A549 treated with AZD9567 at 1 μM for 4 hours (cell line): ENCODE results near the gene PRH1. TPM values are rescaled to one million over a fixed set of nuclear protein-coding genes. Genes with fewer than 3 reads are reported as not detected.

Experiments used
- total RNA-seq: library from RNA; stranded (reverse); fragments of 200-300 nt; extraction: Qiagen RNA extraction; gene quantifications from 5 replicates; pipeline ENCODE4 v1.2.3, GENCODE V29; 2022; ENCODE audit not compliant: insufficient read depth

Gene PRH1
- 1.0 to 3.7 TPM (median 3.0 TPM) in 4 of 5 replicates, not detected in the other for total RNA-seq

DNA sequence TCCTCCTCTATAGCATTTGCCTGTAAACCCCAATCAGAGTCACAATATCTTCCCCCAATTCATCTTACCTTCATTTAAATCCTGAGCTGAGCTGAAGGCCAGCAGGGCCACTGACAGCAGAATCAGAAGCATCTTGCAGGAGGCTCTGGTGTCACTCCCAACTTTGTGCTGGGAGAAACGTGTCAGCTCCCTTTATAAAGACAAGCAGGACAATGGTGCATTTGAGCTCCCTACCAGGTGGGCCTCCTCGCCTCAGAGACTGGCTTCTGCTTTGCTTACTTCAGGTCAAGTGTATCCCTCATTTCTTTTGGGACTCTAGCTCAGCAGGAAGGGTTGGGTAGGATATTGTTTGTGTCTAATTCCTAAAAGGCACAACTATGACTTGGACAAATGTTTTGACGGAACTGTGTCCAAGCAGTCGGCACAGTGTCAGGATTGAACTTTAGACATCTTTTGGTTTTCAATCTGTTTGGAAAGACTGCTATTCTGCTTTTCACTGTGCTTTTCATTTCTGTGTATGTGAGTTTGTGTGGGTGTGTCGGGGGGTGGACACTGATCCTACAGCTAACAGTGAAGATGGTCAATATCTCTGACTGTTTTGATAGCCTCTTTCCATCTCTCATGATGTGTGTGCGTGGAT lies at the start of gene PRH1:
TSS of gene PRH1 (minus strand) at position 170 of the 640 bp plus-strand sequence. CDS start at position 132, 38 bp downstream.

GRCh38 chr12:10928746-10929286 lies 44.8 kb upstream of the PRH1 start, which contains the start of gene PRH2:
Gene PRH2 (plus strand): TSS chr12:10929236. CDS start chr12:10929274, 38 bp downstream.

GRCh38 chr12:10909462-10909861 lies 25.4 kb upstream of the PRH1 start, which contains the start of gene TAS2R13:
Gene TAS2R13 (minus strand): TSS chr12:10909562. CDS start chr12:10909298, 264 bp downstream.

DNA sequence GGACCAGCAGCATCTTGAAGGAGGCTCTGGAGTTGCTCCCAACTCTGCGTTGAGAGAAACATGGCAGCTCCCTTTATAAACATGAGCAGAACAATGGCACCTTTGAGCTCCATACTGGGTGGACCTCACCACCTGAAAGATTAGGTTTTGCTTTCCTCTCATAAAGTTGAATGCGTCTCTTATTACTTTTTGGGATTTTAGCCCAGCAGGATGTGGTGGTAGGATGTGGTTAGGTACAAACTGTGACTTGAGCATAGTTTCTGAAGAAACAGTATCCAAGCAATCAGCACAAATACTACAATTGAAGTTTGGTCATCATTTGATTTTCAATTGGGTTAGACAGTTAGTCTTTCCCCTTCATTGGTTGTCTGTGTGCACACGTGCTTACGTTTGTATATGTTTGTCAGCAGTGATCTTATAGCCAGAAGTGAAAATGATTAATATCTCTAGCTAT lies 34.6 kb downstream of the PRH1 start, which contains the start of gene PRR4:
TSS of gene PRR4 (minus strand) at position 51 of the 454 bp plus-strand sequence. CDS start at position 13, 38 bp downstream.

Other genes with a start within 250 kb of the PRH1 start
- gene STYK1, start 210.2 kb downstream of the PRH1 start, total RNA-seq: 0.15 to 0.30 TPM (median 0.21 TPM) in 4 of 5 replicates, not detected in the other
- 246 to 298 TPM (median 264 TPM) in 5 replicates for gene YBX3, start 160.9 kb downstream of the PRH1 start, total RNA-seq
- gene TAS2R7, start 81.6 kb downstream of the PRH1 start, total RNA-seq: not detected in 5 replicates
- gene TAS2R8, start 77.0 kb downstream of the PRH1 start, total RNA-seq: not detected in 5 replicates
- not detected in 5 replicates for gene TAS2R9, start 74.1 kb downstream of the PRH1 start, total RNA-seq
- gene TAS2R10, start 57.9 kb downstream of the PRH1 start, total RNA-seq: 0.08 to 0.15 TPM (median 0.08 TPM) in 3 of 5 replicates, not detected in the others
- 3.1 to 3.6 TPM (median 3.4 TPM) in 4 of 5 replicates, not detected in the other for gene PRR4, start 34.8 kb downstream of the PRH1 start, total RNA-seq
- not detected in 5 replicates for gene TAS2R13, start 25.3 kb upstream of the PRH1 start, total RNA-seq
- 0.16 to 0.42 TPM in 2 of 5 replicates, not detected in the others for gene PRH2, start 45.0 kb upstream of the PRH1 start, total RNA-seq
- 0.41 to 0.83 TPM (median 0.72 TPM) in 4 of 5 replicates, not detected in the other for gene TAS2R14, start 55.0 kb upstream of the PRH1 start, total RNA-seq
- gene TAS2R50, start 102.7 kb upstream of the PRH1 start, total RNA-seq: not detected in 5 replicates
- gene TAS2R20, start 114.0 kb upstream of the PRH1 start, total RNA-seq: 0.07 to 0.16 TPM (median 0.09 TPM) in 3 of 5 replicates, not detected in the others
- gene TAS2R19, start 138.4 kb upstream of the PRH1 start, total RNA-seq: 0.12 to 0.16 TPM (median 0.16 TPM) in 3 of 5 replicates, not detected in the others
- 0.13 to 0.27 TPM (median 0.22 TPM) in 4 of 5 replicates, not detected in the other for gene TAS2R31, start 147.2 kb upstream of the PRH1 start, total RNA-seq
- gene TAS2R46, start 178.0 kb upstream of the PRH1 start, total RNA-seq: not detected in 5 replicates
- gene TAS2R43, start 208.1 kb upstream of the PRH1 start, total RNA-seq: not detected in 5 replicates